KMS-11 (cell line): Measurements from ENCODE around the gene FITM1.

ENCODE experiments used
- H2AFZ ChIP-seq: fragments of 200-600 bp; sonication (generic); 2 replicates; pipeline ENCODE4 v1.6.1; 2016; ENCODE audit warnings: antibody characterized with exemption, mixed run types, low read depth
- H3K27ac ChIP-seq: fragments of 200-600 bp; sonication (generic); 2 replicates; pipeline ENCODE4 v1.6.1; 2016; ENCODE audit warnings: mild to moderate bottlenecking, mixed run types
- H3K27me3 ChIP-seq: fragments of 200-600 bp; sonication (generic); 2 replicates; pipeline ENCODE4 v1.6.1; 2017; ENCODE audit warnings: mild to moderate bottlenecking, low read depth, mixed run types, moderate library complexity; ENCODE audit not compliant: insufficient read depth
- H3K36me3 ChIP-seq: fragments of 200-600 bp; sonication (generic); 2 replicates; pipeline ENCODE4 v1.6.1; 2017; ENCODE audit warnings: mild to moderate bottlenecking, mixed run types; ENCODE audit not compliant: insufficient read depth
- H3K4me1 ChIP-seq: fragments of 200-600 bp; sonication (generic); 2 replicates; pipeline ENCODE4 v1.6.1; 2016; ENCODE audit warnings: mild to moderate bottlenecking, low read depth, mixed run types; ENCODE audit not compliant: poor library complexity, severe bottlenecking
- H3K4me2 ChIP-seq: fragments of 200-600 bp; sonication (generic); 2 replicates; pipeline ENCODE4 v1.7.0; 2016; ENCODE audit warnings: mild to moderate bottlenecking, mixed run types
- H3K4me3 ChIP-seq: fragments of 200-600 bp; sonication (generic); IDR thresholded peaks from 2 replicates; pipeline ENCODE4 v1.6.1; 2017; ENCODE audit warnings: low read depth, low read length, mixed read lengths; ENCODE audit not compliant: insufficient read depth
- H3K79me2 ChIP-seq: fragments of 200-600 bp; sonication (generic); 2 replicates; pipeline ENCODE4 v1.6.1; 2016; ENCODE audit warnings: low read depth, mixed run types; ENCODE audit not compliant: insufficient read depth
- H3K9ac ChIP-seq: fragments of 200-600 bp; sonication (generic); 2 replicates; pipeline ENCODE4 v1.6.1; 2016; ENCODE audit warnings: mild to moderate bottlenecking, mixed run types
- H4K20me1 ChIP-seq: fragments of 200-600 bp; sonication (generic); 2 replicates; pipeline ENCODE4 v1.6.1; 2016; ENCODE audit warnings: mild to moderate bottlenecking, mixed run types; ENCODE audit not compliant: insufficient read depth
- TF ChIP-seq, protein P1 (sequence below): fragments of 200-600 bp; sonication (generic); conservative IDR thresholded peaks from 2 replicates; pipeline ENCODE4 v1.6.1; 2017; ENCODE audit warnings: low read depth, mild to moderate bottlenecking, antibody characterized with exemption, low read length, moderate library complexity, mixed read lengths

Gene FITM1

DNA sequence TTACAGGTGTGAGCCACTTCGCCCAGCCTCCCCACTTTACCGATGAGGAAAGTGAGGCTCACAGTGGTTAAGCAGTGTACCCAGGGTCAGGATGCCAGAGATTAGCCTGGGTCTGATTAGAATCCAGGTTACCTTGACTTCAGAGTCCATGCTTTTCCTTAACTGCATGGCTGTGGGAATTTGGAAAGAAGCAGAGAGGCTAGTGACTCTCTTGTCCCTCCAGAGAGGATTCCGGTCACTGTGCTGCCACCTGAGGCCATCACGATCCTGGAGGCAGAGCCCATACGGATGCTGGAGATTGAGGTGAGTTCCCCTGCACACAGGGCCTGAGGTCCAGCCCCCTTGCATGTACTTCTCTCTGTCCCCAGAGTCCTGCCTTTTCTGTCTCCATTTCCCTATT, 46.1 kb downstream of the FITM1 start:
- TF ChIP-seq, protein P1, sequence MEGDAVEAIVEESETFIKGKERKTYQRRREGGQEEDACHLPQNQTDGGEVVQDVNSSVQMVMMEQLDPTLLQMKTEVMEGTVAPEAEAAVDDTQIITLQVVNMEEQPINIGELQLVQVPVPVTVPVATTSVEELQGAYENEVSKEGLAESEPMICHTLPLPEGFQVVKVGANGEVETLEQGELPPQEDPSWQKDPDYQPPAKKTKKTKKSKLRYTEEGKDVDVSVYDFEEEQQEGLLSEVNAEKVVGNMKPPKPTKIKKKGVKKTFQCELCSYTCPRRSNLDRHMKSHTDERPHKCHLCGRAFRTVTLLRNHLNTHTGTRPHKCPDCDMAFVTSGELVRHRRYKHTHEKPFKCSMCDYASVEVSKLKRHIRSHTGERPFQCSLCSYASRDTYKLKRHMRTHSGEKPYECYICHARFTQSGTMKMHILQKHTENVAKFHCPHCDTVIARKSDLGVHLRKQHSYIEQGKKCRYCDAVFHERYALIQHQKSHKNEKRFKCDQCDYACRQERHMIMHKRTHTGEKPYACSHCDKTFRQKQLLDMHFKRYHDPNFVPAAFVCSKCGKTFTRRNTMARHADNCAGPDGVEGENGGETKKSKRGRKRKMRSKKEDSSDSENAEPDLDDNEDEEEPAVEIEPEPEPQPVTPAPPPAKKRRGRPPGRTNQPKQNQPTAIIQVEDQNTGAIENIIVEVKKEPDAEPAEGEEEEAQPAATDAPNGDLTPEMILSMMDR, result no peak
- H3K36me3 ChIP-seq, result no peaks in the 10 kb centered on the region
- no peak overlapping the region for H3K4me3 ChIP-seq
- no peaks in the 10 kb centered on the region for H3K79me2 ChIP-seq
- H3K27ac ChIP-seq, result no peak overlapping the region
- no peak overlapping the region for H3K9ac ChIP-seq
- no peaks in the 10 kb centered on the region for H4K20me1 ChIP-seq
- H3K4me1 ChIP-seq, result no peaks in the 10 kb centered on the region
- no peaks in the 10 kb centered on the region for H3K27me3 ChIP-seq
- no peak overlapping the region for H2AFZ ChIP-seq
- no peak overlapping the region for H3K4me2 ChIP-seq

DNA sequence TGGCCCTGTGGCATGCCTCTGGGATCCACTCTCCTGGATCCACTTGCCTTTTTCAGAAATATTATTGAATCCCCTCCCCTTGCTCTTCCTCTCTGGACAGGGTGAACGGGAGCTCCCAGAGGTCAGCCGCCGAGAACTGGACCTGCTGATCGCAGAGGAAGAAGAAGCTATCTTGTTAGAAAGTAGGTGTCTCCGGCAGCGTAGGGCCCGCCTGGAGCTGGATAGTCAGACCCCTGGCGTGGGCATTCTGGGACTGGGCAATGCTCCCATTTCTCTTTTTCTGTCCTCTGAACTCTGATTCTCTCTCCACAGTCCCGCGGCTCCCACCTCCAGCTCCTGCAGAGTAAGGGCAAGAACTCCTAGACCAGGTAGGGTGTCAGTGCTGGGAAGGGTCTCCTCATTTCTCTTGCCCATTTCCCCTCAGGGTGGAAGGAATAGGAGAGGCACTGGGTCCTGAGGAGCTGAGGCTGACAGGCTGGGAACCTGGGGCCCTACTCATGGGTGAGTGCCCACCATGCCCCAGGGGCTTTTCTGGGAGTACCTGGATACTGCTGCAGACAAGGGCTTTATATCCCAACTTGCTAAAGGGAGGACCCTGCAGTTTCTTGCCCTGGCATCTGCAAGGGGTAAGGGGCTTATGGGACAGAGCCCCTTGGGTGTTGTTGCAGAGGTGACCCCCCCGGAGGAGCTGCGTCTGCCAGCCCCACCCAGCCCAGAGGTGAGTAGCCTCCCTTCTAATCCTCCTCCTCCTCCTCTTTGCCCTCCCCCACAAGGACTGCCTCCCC, 46.8 kb downstream of the FITM1 start:
- Histone ChIP-seq H4K20me1 (no peaks in the 10 kb centered on the region), H3K4me1 (no peaks in the 10 kb centered on the region), H3K9ac (no peak overlapping the region), H2AFZ (no peak overlapping the region), H3K79me2 (no peaks in the 10 kb centered on the region), H3K27me3 (no peaks in the 10 kb centered on the region), H3K27ac (no peak overlapping the region), H3K4me2 (no peak overlapping the region), H3K4me3 (no peak overlapping the region), H3K36me3 (no peaks in the 10 kb centered on the region)
- TF ChIP-seq, protein P1, result no peak

- no peaks in the 10 kb centered on the region for H3K79me2 ChIP-seq
- no peak overlapping the region for H3K27ac ChIP-seq
- H3K4me3 ChIP-seq, result no peak overlapping the region
- no peaks in the 10 kb centered on the region for H4K20me1 ChIP-seq
- H3K27me3 ChIP-seq, result no peaks in the 10 kb centered on the region
- H3K4me1 ChIP-seq, result no peaks in the 10 kb centered on the region
- no peaks in the 10 kb centered on the region for H3K36me3 ChIP-seq
- TF ChIP-seq, protein P1, result no peak
- no peak overlapping the region for H3K4me2 ChIP-seq
- H2AFZ ChIP-seq, result no peak overlapping the region
- H3K9ac ChIP-seq, result no peak overlapping the region
Measured at GRCh38 chr14:24177891-24178290, 47.4 kb downstream of the FITM1 start.

DNA sequence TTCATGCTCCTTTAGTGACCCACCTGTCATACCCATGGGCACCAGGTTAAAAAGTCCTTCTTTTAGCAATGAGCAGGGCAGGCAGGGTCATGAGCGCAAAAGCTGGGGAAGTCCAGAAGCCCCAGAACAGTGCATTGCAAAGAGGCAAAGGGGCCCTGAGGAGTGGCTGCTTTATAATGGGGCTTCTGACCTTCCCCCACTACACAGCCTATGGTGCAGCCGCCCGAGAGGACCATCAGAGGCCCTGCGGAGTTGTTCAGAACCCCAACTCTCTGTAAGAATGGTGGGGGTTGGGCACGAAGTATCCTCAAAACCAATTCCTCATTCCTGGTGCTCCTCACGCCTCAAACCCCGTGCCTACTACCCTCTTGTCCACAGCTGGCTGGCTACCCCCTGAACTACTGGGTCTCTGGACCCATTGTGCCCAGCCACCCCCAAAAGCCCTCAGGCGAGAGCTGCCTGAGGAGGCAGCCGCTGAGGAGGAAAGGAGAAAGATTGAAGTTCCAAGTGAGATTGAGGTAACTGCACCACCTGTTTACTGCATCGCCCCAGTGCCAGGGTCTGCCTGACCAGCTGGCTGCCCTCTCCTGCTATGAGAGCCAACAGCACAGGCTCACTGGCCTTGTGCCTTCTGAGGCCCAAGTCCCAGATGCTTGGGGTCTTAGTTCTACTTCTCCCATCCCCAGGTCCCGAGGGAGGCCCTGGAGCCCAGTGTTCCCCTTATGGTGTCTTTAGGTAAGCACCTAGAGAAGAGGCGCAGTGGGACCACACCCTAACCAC, 48.1 kb downstream of the FITM1 start:
- Histone ChIP-seq H2AFZ (no peak overlapping the region), H3K27me3 (no peaks in the 10 kb centered on the region), H3K79me2 (no peaks in the 10 kb centered on the region), H3K9ac (no peak overlapping the region), H3K27ac (no peak overlapping the region), H4K20me1 (no peaks in the 10 kb centered on the region), H3K4me2 (no peak overlapping the region), H3K4me3 (no peak overlapping the region), H3K4me1 (no peaks in the 10 kb centered on the region), H3K36me3 (no peaks in the 10 kb centered on the region)
- TF ChIP-seq, protein P1, result no peak
